ENCODE data around the gene GSG1L. TPM values are rescaled to one million over a fixed set of nuclear protein-coding genes. Genes with fewer than 3 reads are reported as not detected.

Gene GSG1L
- total and polyA plus RNA-seq, 12 donors = 0.68 to 14.6 (median 3.4) TPM; not detected in 5

DNA sequence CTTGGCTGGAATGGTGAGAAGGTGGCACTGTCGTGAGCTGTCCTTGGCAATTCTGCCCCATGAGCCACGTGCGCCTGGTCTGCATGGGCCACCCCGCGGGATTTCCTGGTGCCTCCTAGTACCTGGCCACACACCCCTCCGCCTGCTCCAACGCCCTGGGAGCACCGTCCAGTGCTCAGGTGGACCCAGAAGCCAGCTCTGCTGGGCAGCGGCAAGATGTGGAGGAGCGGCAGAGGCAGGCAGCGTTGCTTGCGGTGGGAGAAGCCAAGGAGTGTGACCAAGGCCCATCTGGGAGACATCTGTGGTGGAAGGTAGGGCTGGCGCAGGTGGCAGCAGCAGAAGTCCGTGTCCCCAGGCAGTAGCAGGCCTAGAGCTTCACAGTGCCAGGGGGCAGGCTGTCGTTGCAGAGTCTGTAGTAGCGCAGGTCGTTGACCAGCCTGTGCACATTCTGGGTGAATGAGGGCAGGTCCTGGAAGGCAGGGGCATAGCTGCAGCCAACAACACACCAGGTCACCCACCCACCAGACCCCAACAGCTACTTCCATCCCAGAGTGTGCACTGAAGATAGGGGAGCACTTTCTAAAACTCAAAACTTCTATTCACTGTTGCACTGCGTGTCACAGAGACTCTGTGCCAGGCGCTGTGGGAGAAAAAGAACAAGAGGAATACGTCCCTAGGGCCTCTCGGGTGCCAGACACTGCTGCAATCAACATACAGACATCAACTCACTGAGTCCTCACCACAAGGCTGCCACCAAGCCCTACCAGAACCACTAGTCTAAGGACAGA lies 34.9 kb upstream of the GSG1L start:
- WGBS, 2 donors = 93% methylated on average over 21 of the region's 21 CpGs
- no peaks in the 10 kb centered on the region for H3K9me3 ChIP-seq
- no peak overlapping the region for H3K4me3 ChIP-seq
- peaks cover 0 to 75% (median 44%) of the 10 kb centered on the region in 9 donors for H3K36me3 ChIP-seq
- H3K27ac ChIP-seq = no peak overlapping the region
- H3K4me1 ChIP-seq = no peaks in the 10 kb centered on the region
- ATAC-seq (peak in 2 of 8 donors; percentile 16 to 36), DNase-seq (no peak)
- H3K27me3 ChIP-seq = no peaks in the 10 kb centered on the region
- intact Hi-C loops (cut with DNase I) = no loop called here
- TF ChIP-seq, protein P1, sequence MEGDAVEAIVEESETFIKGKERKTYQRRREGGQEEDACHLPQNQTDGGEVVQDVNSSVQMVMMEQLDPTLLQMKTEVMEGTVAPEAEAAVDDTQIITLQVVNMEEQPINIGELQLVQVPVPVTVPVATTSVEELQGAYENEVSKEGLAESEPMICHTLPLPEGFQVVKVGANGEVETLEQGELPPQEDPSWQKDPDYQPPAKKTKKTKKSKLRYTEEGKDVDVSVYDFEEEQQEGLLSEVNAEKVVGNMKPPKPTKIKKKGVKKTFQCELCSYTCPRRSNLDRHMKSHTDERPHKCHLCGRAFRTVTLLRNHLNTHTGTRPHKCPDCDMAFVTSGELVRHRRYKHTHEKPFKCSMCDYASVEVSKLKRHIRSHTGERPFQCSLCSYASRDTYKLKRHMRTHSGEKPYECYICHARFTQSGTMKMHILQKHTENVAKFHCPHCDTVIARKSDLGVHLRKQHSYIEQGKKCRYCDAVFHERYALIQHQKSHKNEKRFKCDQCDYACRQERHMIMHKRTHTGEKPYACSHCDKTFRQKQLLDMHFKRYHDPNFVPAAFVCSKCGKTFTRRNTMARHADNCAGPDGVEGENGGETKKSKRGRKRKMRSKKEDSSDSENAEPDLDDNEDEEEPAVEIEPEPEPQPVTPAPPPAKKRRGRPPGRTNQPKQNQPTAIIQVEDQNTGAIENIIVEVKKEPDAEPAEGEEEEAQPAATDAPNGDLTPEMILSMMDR (IDR thresholded peaks at IDR 0.05) = no peak

DNA sequence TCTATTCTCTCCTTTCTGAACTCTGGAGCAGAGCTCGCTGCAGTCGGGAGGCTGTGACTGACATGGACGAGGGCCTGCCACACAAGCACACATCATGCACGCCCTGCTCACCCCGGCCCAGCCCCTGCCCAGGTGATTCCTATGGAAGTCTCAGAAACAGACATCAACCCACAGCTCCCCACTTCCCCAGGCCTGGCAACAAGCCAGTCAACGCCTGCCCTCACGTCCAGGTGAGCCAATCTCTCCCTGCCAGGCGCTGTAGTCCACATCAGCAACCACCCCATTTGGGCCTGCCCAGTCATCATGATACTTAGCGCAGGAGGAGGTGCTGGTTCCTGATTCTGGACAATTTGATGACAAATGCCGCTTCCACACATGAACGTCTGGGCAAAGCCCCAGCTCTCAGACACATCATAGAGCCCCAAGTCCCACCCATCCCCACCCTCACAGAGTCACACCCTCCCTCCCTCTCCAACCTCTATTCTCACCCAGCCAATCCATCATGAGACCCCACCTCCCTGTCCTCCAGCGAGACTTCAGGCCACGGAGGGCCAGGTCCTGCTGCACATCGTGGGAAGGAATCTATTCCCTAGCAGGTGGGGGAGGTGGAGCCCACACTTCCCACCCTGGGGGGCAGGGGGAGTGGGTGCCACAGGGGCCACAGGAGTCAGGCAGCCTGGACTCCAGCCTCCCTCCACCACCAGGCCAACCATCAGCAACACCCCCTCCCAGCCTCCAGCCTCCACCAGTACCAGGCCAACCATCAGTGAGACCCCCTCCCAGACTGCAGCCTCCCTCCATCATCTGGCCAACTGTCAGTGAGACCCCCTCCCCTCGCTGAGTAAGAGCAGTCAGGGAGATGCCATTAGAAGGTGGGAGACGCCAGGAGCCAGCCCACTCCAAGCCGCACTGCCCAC lies 33.7 kb upstream of the GSG1L start:
- no peaks in the 10 kb centered on the region for H3K9me3 ChIP-seq
- H3K4me3 ChIP-seq = no peak overlapping the region
- H3K36me3 ChIP-seq = peaks cover 0 to 64% (median 34%) of the 10 kb centered on the region in 9 donors
- peak in 1 of 8 donors; percentile 16 for ATAC-seq
- no peak for DNase-seq
- H3K4me1 ChIP-seq = no peaks in the 10 kb centered on the region
- 81 to 83% methylated on average over 17 of the region's 17 CpGs for WGBS, 2 donors
- TF ChIP-seq, protein P1 (IDR thresholded peaks at IDR 0.05) = no peak
- intact Hi-C loops (cut with DNase I) = no loop called here
- H3K27ac ChIP-seq = no peak overlapping the region
- H3K27me3 ChIP-seq = no peaks in the 10 kb centered on the region

DNA sequence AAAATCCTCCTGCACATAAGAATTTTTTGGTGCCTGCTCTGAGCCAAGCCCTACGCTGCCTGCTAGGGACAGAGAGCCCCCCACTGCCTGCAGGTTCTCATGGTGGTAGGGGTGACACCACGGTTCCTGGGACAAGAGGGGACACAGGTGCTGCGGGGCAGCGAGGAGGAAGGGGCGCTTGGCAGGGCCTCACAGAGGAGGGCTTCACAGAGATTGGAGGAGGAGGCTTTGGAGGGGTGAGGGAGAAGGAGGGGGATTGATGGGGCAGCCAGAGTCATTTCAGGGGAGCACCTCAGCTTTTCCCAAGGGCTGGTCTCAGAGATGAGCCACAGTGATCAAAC lies 29.8 kb upstream of the GSG1L start:
- ATAC-seq (no peak), DNase-seq (no peak)
- Histone ChIP-seq H3K36me3 (peaks cover 0 to 25% (median 8%) of the 10 kb centered on the region in 9 donors), H3K4me3 (no peak overlapping the region), H3K9me3 (no peaks in the 10 kb centered on the region), H3K27ac (no peak overlapping the region), H3K4me1 (no peaks in the 10 kb centered on the region), H3K27me3 (no peaks in the 10 kb centered on the region)
- 78 to 81% methylated on average over 5 of the region's 5 CpGs for WGBS, 2 donors
- intact Hi-C loops (cut with DNase I) = loop anchor here in 1 of 10 donors (5.0 kb wide), 1 partner anchor 44 kb away; no protein-coding TSS in a partner anchor
- TF ChIP-seq, protein P1 (IDR thresholded peaks at IDR 0.05) = no peak

DNA sequence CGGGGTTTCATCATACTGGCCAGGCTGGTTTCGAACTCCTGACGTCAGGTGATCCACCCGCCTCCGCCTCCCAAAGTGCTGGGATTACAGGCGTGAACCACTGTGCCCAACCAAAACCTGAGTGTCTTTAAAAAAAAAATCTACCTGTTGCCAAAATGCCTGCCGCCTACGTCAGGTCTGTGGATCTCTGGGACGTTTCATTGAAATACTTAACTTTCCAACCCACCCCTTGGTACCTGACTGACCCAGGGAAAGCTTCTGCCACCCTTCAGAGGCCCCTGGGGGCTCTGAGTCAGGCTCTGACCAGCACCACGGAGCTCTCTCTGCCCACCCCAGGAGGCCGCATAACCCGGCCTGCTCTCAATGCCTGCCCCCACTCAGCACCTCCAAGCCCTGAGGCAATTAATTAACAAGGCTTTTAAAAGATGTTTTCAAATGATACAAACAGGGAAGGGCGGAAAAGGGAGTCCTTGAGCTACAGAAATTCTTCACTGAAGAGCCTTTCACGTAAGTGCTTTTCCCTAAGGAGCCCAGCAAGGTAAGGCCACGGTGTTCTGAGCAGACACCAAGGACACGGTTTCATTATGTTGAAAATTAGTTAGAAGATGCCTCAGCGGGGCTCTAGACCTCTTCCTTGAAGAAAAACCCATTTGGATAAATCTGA lies 29.3 kb upstream of the GSG1L start:
- WGBS, 2 donors = 83 to 86% methylated on average over 17 of the region's 17 CpGs
- no peak overlapping the region for H3K4me3 ChIP-seq
- intact Hi-C loops (cut with DNase I) = loop anchor here in 1 of 10 donors (5.0 kb wide), 1 partner anchor 44 kb away; no protein-coding TSS in a partner anchor
- H3K36me3 ChIP-seq = peaks cover 0 to 20% (median 3%) of the 10 kb centered on the region in 9 donors
- H3K4me1 ChIP-seq = no peaks in the 10 kb centered on the region
- no peak for ATAC-seq
- TF ChIP-seq, protein P1 (IDR thresholded peaks at IDR 0.05) = no peak
- no peak for DNase-seq
- H3K9me3 ChIP-seq = no peaks in the 10 kb centered on the region
- H3K27me3 ChIP-seq = no peaks in the 10 kb centered on the region
- no peak overlapping the region for H3K27ac ChIP-seq
